Activated naive CD4-positive, alpha-beta T cell treated with anti-CD3 and anti-CD28 coated beads for 36 hours (primary cell): ENCODE data around the gene GPX6. TPM values are rescaled to one million over a fixed set of nuclear protein-coding genes. Genes with fewer than 3 reads are reported as not detected.
"Not testable (repeated sequence)": the region's sequence is repeated elsewhere in the genome, so short reads cannot be mapped to it uniquely, and the experiment has no call there.

Experiments used
- CTCF ChIA-PET: fragments of 350-600 bp; sonication (Branson Sonifier 250); formaldehyde crosslinking; loops from one replicate; lab custom pipeline; 2021; ENCODE audit warnings: antibody characterized with exemption; lab: Charles Lee
- DNase-seq: peaks from one replicate; pipeline ENCODE4 v3.0.0-alpha.2; 2020
- H3K27ac Mint-ChIP-seq: one replicate; pipeline ENCODE4 v1.8.0; 2021; ENCODE audit warnings: mild to moderate bottlenecking, mixed read lengths
- H3K27me3 Mint-ChIP-seq: one replicate; pipeline ENCODE4 v1.8.0; 2021; ENCODE audit warnings: low read depth, mixed read lengths
- H3K36me3 Mint-ChIP-seq: one replicate; pipeline ENCODE4 v1.8.0; 2021; ENCODE audit warnings: low read depth, mixed read lengths
- H3K4me1 Mint-ChIP-seq: one replicate; pipeline ENCODE4 v1.8.0; 2021; ENCODE audit warnings: low read depth, mixed read lengths
- H3K4me3 Mint-ChIP-seq: one replicate; pipeline ENCODE4 v1.8.0; 2021; ENCODE audit warnings: mild to moderate bottlenecking, moderate library complexity, mixed read lengths
- H3K9me3 Mint-ChIP-seq: one replicate; pipeline ENCODE4 v1.8.0; 2021; ENCODE audit warnings: mixed read lengths
- intact Hi-C: fragments of 100-400 bp; cut with micrococcal nuclease; formaldehyde crosslinking; loops from one replicate; pipeline ENCODE4 v1.15.1; 2023
- total RNA-seq, 2 experiments: library from RNA; stranded (reverse); gene quantifications; one replicate each; pipeline ENCODE4 v1.2.3, GENCODE V29; 2021

GPX6 gene
- total RNA-seq, 2 experiments from 2014 or later, result not detected

- Mint-ChIP-seq H3K27me3 (peaks cover 53% of the 10 kb centered on the region), H3K9me3 (no peaks in the 10 kb centered on the region), H3K4me3 (peak overlapping the region; percentile 81), H3K4me1 (peaks cover 23% of the 10 kb centered on the region), H3K27ac (peak overlapping the region; percentile 60), H3K36me3 (peaks cover 2% of the 10 kb centered on the region)
- CTCF ChIA-PET, result no interaction called here
- DNase-seq, result peak; percentile 45
- intact Hi-C loops, result loop anchor here (1.0 to 10.0 kb wide), 2 partner anchors 16 to 344 kb away; no protein-coding TSS in a partner anchor
Measured at GRCh38 chr6:28490205-28490890, 25.2 kb downstream of the GPX6 start.

- Mint-ChIP-seq H3K4me3 (peak overlapping the region; percentile 81), H3K9me3 (no peaks in the 10 kb centered on the region), H3K27me3 (peaks cover 59% of the 10 kb centered on the region), H3K27ac (peak overlapping the region; percentile 79), H3K4me1 (peaks cover 23% of the 10 kb centered on the region), H3K36me3 (peaks cover 6% of the 10 kb centered on the region)
- peak; percentile 76 for DNase-seq
- CTCF ChIA-PET, result no interaction called here
- intact Hi-C loops, result loop anchor here (1.0 to 10.0 kb wide), 5 partner anchors 15 to 352 kb away; partner anchors contain the start of gene ZSCAN23
Measured at GRCh38 chr6:28489366-28490204, 26.0 kb downstream of the GPX6 start.

- H3K9me3 Mint-ChIP-seq, result no peaks in the 10 kb centered on the region
- intact Hi-C loops, result loop anchor here (1.0 to 5.0 kb wide), 3 partner anchors 46 to 352 kb away; partner anchors contain the start of gene ZSCAN23
- peaks cover 23% of the 10 kb centered on the region for H3K4me1 Mint-ChIP-seq
- H3K27ac Mint-ChIP-seq, result peak overlapping the region; percentile 79
- H3K27me3 Mint-ChIP-seq, result peaks cover 56% of the 10 kb centered on the region
- DNase-seq, result peak; percentile 54
- H3K4me3 Mint-ChIP-seq, result peak overlapping the region; percentile 81
- CTCF ChIA-PET, result no interaction called here
- peaks cover 6% of the 10 kb centered on the region for H3K36me3 Mint-ChIP-seq
Measured at GRCh38 chr6:28488916-28489365, 26.7 kb downstream of the GPX6 start.

DNA sequence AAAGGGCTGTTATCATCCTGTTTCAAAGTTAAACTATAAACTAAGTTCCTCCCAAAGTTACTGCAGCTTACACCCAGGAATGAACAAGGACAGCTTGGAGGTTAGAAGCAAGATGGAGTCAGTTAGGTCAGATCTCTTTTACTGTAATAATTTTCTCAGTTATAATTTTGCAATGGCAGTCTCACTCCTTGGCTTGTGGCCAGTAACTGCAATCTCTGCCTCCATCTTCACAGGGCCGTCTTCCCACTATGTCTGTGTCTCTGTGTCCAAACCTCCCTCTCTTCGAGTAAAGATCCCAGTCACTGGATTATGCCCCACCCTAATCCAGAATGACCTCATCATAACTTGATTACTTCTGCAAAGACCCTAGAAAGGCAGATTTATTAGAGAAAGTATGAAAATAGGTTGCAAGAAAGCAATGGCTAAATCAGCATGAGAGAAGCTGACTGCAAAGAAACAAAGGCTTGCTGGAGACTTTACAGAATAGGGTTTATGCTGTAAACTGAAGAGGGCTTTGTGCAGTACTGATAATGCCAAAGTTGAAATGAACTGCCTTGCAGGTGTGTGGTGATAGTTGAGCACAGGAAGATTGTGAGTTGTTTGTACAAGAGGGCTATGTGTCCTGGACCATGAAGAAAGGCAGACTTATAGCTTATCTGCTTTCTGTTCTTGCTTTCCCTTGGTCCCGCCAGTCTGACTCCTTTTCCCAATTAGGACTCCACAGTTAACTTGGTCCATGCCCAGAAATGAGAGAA, 28.4 kb downstream of the GPX6 start:
- Mint-ChIP-seq H3K4me3 (no peak overlapping the region), H3K27ac (no peak overlapping the region), H3K36me3 (peaks cover 6% of the 10 kb centered on the region), H3K9me3 (no peaks in the 10 kb centered on the region), H3K4me1 (peaks cover 23% of the 10 kb centered on the region), H3K27me3 (peaks cover 58% of the 10 kb centered on the region)
- intact Hi-C loops, result loop anchor here (5.0 kb wide), 1 partner anchor 350 kb away; no protein-coding TSS in a partner anchor
- DNase-seq, result no peak
- CTCF ChIA-PET, result interaction anchor here (0.6 kb wide), 1 partner anchor 104 kb away, joined by 3 read pairs; no protein-coding TSS in a partner anchor

- CTCF ChIA-PET, result no interaction called here
- peaks cover 6% of the 10 kb centered on the region for H3K36me3 Mint-ChIP-seq
- no peaks in the 10 kb centered on the region for H3K9me3 Mint-ChIP-seq
- no peak overlapping the region for H3K4me3 Mint-ChIP-seq
- peaks cover 17% of the 10 kb centered on the region for H3K4me1 Mint-ChIP-seq
- intact Hi-C loops, result loop anchor here (5.0 kb wide), 1 partner anchor 349 kb away; no protein-coding TSS in a partner anchor
- H3K27ac Mint-ChIP-seq, result no peak overlapping the region
- H3K27me3 Mint-ChIP-seq, result peaks cover 59% of the 10 kb centered on the region
- DNase-seq, result no peak
Measured at GRCh38 chr6:28486533-28486932, 29.1 kb downstream of the GPX6 start.

DNA sequence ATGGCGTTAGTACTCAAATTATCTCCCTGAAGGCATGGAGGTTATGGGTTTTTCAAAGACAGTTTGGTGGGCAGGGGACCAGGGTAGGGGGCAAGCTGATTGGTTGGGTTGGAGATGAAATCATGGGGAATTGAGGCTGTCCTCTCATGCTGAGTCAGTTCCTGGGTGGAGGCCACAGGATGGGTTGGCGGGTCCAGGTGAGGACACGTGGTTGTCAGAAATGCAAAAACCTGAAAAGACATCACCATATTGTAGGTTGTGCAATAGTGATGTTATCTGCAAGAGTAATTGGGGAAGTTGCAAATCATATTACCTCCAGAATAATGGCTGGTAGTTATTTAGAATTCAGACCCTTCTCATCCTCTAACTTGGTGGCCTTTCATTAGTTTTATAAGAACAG, 30.1 kb downstream of the GPX6 start:
- CTCF ChIA-PET, result no interaction called here
- no peak for DNase-seq
- Mint-ChIP-seq H3K4me3 (no peak overlapping the region), H3K27ac (no peak overlapping the region), H3K27me3 (peaks cover 62% of the 10 kb centered on the region), H3K9me3 (no peaks in the 10 kb centered on the region), H3K36me3 (peaks cover 6% of the 10 kb centered on the region), H3K4me1 (peaks cover 11% of the 10 kb centered on the region)
- intact Hi-C loops, result loop anchor here (5.0 kb wide), 1 partner anchor 348 kb away; no protein-coding TSS in a partner anchor

- Mint-ChIP-seq H3K4me3 (no peak overlapping the region), H3K27me3 (peaks cover 58% of the 10 kb centered on the region), H3K9me3 (no peaks in the 10 kb centered on the region), H3K4me1 (peaks cover 8% of the 10 kb centered on the region), H3K27ac (no peak overlapping the region), H3K36me3 (peaks cover 4% of the 10 kb centered on the region)
- intact Hi-C loops, result no loop called here
- DNase-seq, result no peak
- CTCF ChIA-PET, result no interaction called here
Measured at GRCh38 chr6:28480253-28480932, 35.2 kb downstream of the GPX6 start.

GRCh38 chr6:28478518-28478917, 37.1 kb downstream of the GPX6 start:
- peak overlapping the region; percentile 53 for H3K4me3 Mint-ChIP-seq
- CTCF ChIA-PET, result no interaction called here
- no peak for DNase-seq
- H3K9me3 Mint-ChIP-seq, result no peaks in the 10 kb centered on the region
- peaks cover 62% of the 10 kb centered on the region for H3K27me3 Mint-ChIP-seq
- H3K27ac Mint-ChIP-seq, result no peak overlapping the region
- intact Hi-C loops, result no loop called here
- no peaks in the 10 kb centered on the region for H3K36me3 Mint-ChIP-seq
- H3K4me1 Mint-ChIP-seq, result peaks cover 13% of the 10 kb centered on the region

- H3K27ac Mint-ChIP-seq, result peak overlapping the region; percentile 36
- H3K4me3 Mint-ChIP-seq, result peak overlapping the region; percentile 68
- CTCF ChIA-PET, result no interaction called here
- intact Hi-C loops, result loop anchor here (1.0 kb wide), 2 partner anchors 16 to 31 kb away; partner anchors contain the start of gene ZSCAN23
- H3K9me3 Mint-ChIP-seq, result no peaks in the 10 kb centered on the region
- peaks cover 40% of the 10 kb centered on the region for H3K27me3 Mint-ChIP-seq
- H3K4me1 Mint-ChIP-seq, result peaks cover 13% of the 10 kb centered on the region
- peak; percentile 42 for DNase-seq
- H3K36me3 Mint-ChIP-seq, result no peaks in the 10 kb centered on the region
Measured at GRCh38 chr6:28474441-28475219, 41.0 kb downstream of the GPX6 start.

- H3K27ac Mint-ChIP-seq, H3K36me3 Mint-ChIP-seq: not testable (repeated sequence)
Measured at GRCh38 chr6:28469153-28469745, 46.3 kb downstream of the GPX6 start.

More at GRCh38 chr6:28469153-28469745, 46.3 kb downstream of the GPX6 start:
- H3K4me1 Mint-ChIP-seq, DNase-seq, intact Hi-C loops, CTCF ChIA-PET, H3K4me3 Mint-ChIP-seq, H3K9me3 Mint-ChIP-seq: not testable (repeated sequence)
- H3K27me3 Mint-ChIP-seq, result peaks cover 37% of the 10 kb centered on the region
